Aorta (tissue), 5 donors: ENCODE results near the gene AK1. TPM values are rescaled to one million over a fixed set of nuclear protein-coding genes. Genes with fewer than 3 reads are reported as not detected.
A peak's percentile ranks its signal among the peaks of the same experiment; 100 is the strongest.

Experiments used
- ATAC-seq: fragments of 200-7000 bp; cut with Tn5 transposase; one replicate; pipeline ENCODE4 v1.9.1; 2022; ENCODE audit warnings: moderate library complexity; ENCODE audit not compliant: low FRiP score
- DNase-seq, 2 donors: peaks; one replicate each; pipeline ENCODE4 v3.0.0-alpha.2; 2020
- H3K27ac ChIP-seq, 2 donors: one replicate each; pipeline ENCODE4 v1.5.1; 2013; ENCODE audit warnings: low read length in 2 of 2, mild to moderate bottlenecking in 2 of 2, moderate library complexity in 2 of 2, control low read depth in 1 of 2, inconsistent platforms in 1 of 2, low read depth in 1 of 2
- H3K27me3 ChIP-seq, 2 donors: one replicate each; pipeline ENCODE4 v1.6.1; 2013; ENCODE audit warnings: control low read depth in 1 of 2, low read length in 1 of 2, mild to moderate bottlenecking in 1 of 2, moderate library complexity in 1 of 2; ENCODE audit not compliant: insufficient read depth in 2 of 2, control insufficient read depth in 1 of 2
- H3K36me3 ChIP-seq, 2 donors: one replicate each; pipeline ENCODE4 v1.6.1; 2013; ENCODE audit warnings: control low read depth in 1 of 2, low read length in 1 of 2, mild to moderate bottlenecking in 1 of 2; ENCODE audit not compliant: insufficient read depth in 2 of 2, control insufficient read depth in 1 of 2
- H3K4me1 ChIP-seq, 2 donors: one replicate each; pipeline ENCODE4 v1.6.1; 2013; ENCODE audit warnings: low read length in 2 of 2, control low read depth in 1 of 2, mild to moderate bottlenecking in 1 of 2, moderate library complexity in 1 of 2; ENCODE audit not compliant: insufficient read depth in 2 of 2, control insufficient read depth in 1 of 2
- H3K4me3 ChIP-seq, 2 donors: one replicate each; pipeline ENCODE4 v1.5.1; 2013; ENCODE audit warnings: low read length in 2 of 2, control low read depth in 1 of 2, mild to moderate bottlenecking in 1 of 2
- H3K9me3 ChIP-seq: one replicate; pipeline ENCODE4 v1.6.1; 2013; ENCODE audit warnings: mild to moderate bottlenecking, low read length; ENCODE audit not compliant: control insufficient read depth
- WGBS, 2 donors: extraction: QIAGEN DNeasy Blood & Tissue Kit; methylation state at CpG; one replicate each; pipeline ENCODE4 v1.1.7; 2013; 5-methylcytosine and 5-hydroxymethylcytosine counted together
- intact Hi-C, 2 donors: fragments of 100-400 bp; cut with DNase I; formaldehyde crosslinking; loops; one replicate each; pipeline versions ENCODE4 v1.14.2 to v1.15.0; 2022
- polyA plus RNA-seq, 2 donors: library from polyadenylated mRNA; stranded (reverse); fragments of 200-250 nt; gene quantifications; one replicate each; pipeline ENCODE4 v1.2.3, GENCODE V29; 2013
- total RNA-seq, 2 donors: library from RNA; stranded (reverse); fragmentation: NEBNext Ultra II Directional; extraction: Animal tissue kit (Norgen Biotek cat#: 25700); gene quantifications; one replicate each; pipeline ENCODE4 v1.2.1, GENCODE V29; 2021
- donor health status: healthy with polysubstance abuse.
- donor health status: Bipolar disorder and iron deficiency.
- donor health status: DM: no; HTN: no; CAD: no.
- donor health status: DM: no; HTN: no; CAD: no.
- donor health status: DM: yes; HTN: yes; CAD: no.

AK1 gene
- total and polyA plus RNA-seq, 4 donors = 92.4 to 168 (median 105) TPM

- H3K4me3 ChIP-seq = peak overlapping the region; percentile 36 to 53
- H3K4me1 ChIP-seq = no peaks in the 10 kb centered on the region
- H3K9me3 ChIP-seq = no peaks in the 10 kb centered on the region
- intact Hi-C loops = no loop called here
- H3K27ac ChIP-seq = peak overlapping the region; percentile 78 to 88
- 20 to 28% methylated on average over 13 of the region's 13 CpGs for WGBS, 2 donors
- no peaks in the 10 kb centered on the region for H3K27me3 ChIP-seq
- DNase-seq (no peak), ATAC-seq (no peak)
- H3K36me3 ChIP-seq = no peaks in the 10 kb centered on the region
Observed at GRCh38 chr9:127853312-127854183, 23.9 kb downstream of the AK1 start.

- no peaks in the 10 kb centered on the region for H3K36me3 ChIP-seq
- no peak for DNase-seq
- ATAC-seq = no peak
- no peaks in the 10 kb centered on the region for H3K9me3 ChIP-seq
- H3K27ac ChIP-seq = peak overlapping the region; percentile 10 to 51
- no peaks in the 10 kb centered on the region for H3K4me1 ChIP-seq
- no peaks in the 10 kb centered on the region for H3K27me3 ChIP-seq
- WGBS, 2 donors = 64 to 76% methylated on average over 9 of the region's 9 CpGs
- intact Hi-C loops = no loop called here
- peak overlapping the region in 1 of 2 donors; percentile 36 for H3K4me3 ChIP-seq
Observed at GRCh38 chr9:127852829-127853228, 24.6 kb downstream of the AK1 start.

GRCh38 chr9:127850286-127850830, 27.1 kb downstream of the AK1 start:
- ATAC-seq (no peak), DNase-seq (no peak)
- WGBS, 2 donors = 92 to 93% methylated on average over 17 of the region's 17 CpGs
- Histone ChIP-seq H3K4me3 (no peak overlapping the region), H3K4me1 (peaks cover 0 to 5% of the 10 kb centered on the region in 2 donors), H3K36me3 (no peaks in the 10 kb centered on the region), H3K27ac (no peak overlapping the region), H3K27me3 (no peaks in the 10 kb centered on the region), H3K9me3 (no peaks in the 10 kb centered on the region)
- intact Hi-C loops = no loop called here

GRCh38 chr9:127848756-127849504, 28.5 kb downstream of the AK1 start:
- intact Hi-C loops = no loop called here
- H3K4me1 ChIP-seq = peaks cover 0 to 5% of the 10 kb centered on the region in 2 donors
- no peak for DNase-seq
- H3K36me3 ChIP-seq = no peaks in the 10 kb centered on the region
- 94 to 97% methylated on average over 9 to 10 of the region's 10 CpGs for WGBS, 2 donors
- no peak overlapping the region for H3K4me3 ChIP-seq
- no peak for ATAC-seq
- no peaks in the 10 kb centered on the region for H3K9me3 ChIP-seq
- no peaks in the 10 kb centered on the region for H3K27me3 ChIP-seq
- H3K27ac ChIP-seq = peak overlapping the region in 1 of 2 donors; percentile 64

- DNase-seq = no peak
- intact Hi-C loops = no loop called here
- peaks cover 0 to 5% of the 10 kb centered on the region in 2 donors for H3K4me1 ChIP-seq
- 83 to 84% methylated on average over 12 of the region's 12 CpGs for whole genome bisulfite sequencing, 2 donors
- no peak for ATAC-seq
- no peaks in the 10 kb centered on the region for H3K9me3 ChIP-seq
- H3K4me3 ChIP-seq = no peak overlapping the region
- no peaks in the 10 kb centered on the region for H3K36me3 ChIP-seq
- H3K27ac ChIP-seq = peak overlapping the region in 1 of 2 donors; percentile 96
- no peaks in the 10 kb centered on the region for H3K27me3 ChIP-seq
Observed at GRCh38 chr9:127847833-127848755, 29.4 kb downstream of the AK1 start.

- Histone ChIP-seq H3K9me3 (no peaks in the 10 kb centered on the region), H3K4me1 (peaks cover 0 to 5% of the 10 kb centered on the region in 2 donors), H3K27me3 (no peaks in the 10 kb centered on the region), H3K4me3 (no peak overlapping the region), H3K27ac (peak overlapping the region; percentile 47 to 96), H3K36me3 (no peaks in the 10 kb centered on the region)
- ATAC-seq = peak; percentile 56
- WGBS, 2 donors = 11 to 14% methylated on average over 6 of the region's 6 CpGs
- peak in 1 of 2 donors; percentile 70 for DNase-seq
- intact Hi-C loops = no loop called here
Observed at GRCh38 chr9:127847178-127847510, 30.3 kb downstream of the AK1 start.

GRCh38 chr9:127846443-127847177, 30.9 kb downstream of the AK1 start:
- no peak overlapping the region for H3K4me3 ChIP-seq
- DNase-seq = peak; percentile 88 to 89
- peak overlapping the region; percentile 47 to 96 for H3K27ac ChIP-seq
- peaks cover 0 to 5% of the 10 kb centered on the region in 2 donors for H3K4me1 ChIP-seq
- intact Hi-C loops = no loop called here
- peak; percentile 83 for ATAC-seq
- 3 to 7% methylated on average over 18 of the region's 18 CpGs for WGBS, 2 donors
- H3K9me3 ChIP-seq = no peaks in the 10 kb centered on the region
- H3K27me3 ChIP-seq = no peaks in the 10 kb centered on the region
- no peaks in the 10 kb centered on the region for H3K36me3 ChIP-seq
